Measurements from ENCODE around the gene FADS2.

The FADS2 gene

GRCh38 chr11:61913699-61914395 is 85.7 kb downstream of the FADS2 start:
- in situ Hi-C loops (cut with HindIII; ENCODE audit: low pct_unique_long_range_greater_than_20kb, low sequenced_read_pairs), result no loop called here
- TF ChIP-seq JUND (IDR thresholded peaks at IDR 0.05; ENCODE audit: low read depth), result no peak

DNA sequence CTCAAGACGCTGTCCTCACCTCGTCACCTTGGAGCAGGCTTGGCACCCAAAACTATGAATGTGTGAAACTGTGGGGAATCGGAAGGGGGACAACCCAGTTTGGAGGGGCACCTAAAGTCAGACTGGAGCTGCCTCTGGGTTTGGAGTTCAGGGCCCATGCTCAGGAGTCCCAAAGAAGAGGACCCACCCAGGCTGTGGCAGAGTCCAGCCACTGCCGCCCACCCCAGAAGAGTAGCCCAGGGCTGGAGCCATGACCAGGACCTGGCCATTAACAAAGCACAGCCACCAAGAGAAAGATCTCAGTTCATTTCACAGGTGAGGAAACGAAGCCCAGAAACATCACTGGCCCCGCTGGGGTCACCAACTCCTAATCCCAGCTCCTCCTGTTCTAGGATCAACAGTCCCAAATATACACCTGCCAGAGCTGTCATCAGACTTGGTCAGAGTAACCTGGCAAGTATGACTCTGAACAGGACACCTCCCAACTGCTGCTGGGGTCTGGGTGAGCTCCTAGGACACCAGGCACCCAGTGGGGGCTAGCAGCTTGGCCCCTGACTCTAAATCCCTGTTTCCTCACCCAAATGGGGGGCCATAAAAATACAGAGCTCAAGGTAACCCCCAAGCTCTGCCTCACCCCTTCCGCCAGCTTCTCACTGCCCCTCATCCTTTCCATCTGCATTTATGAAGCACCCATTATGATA is 86.5 kb downstream of the FADS2 start:
- in situ Hi-C loops (cut with HindIII; ENCODE audit: low pct_unique_long_range_greater_than_20kb, low sequenced_read_pairs), result no loop called here
- DNase-seq (ENCODE audit: low read depth in 1 of 2, low spot score in 1 of 2), result no peak
- TF ChIP-seq JUND (IDR thresholded peaks at IDR 0.05; ENCODE audit: low read depth), result no peak

More at GRCh38 chr11:61913699-61914395, 85.7 kb downstream of the FADS2 start:
- no peak for DNase-seq (ENCODE audit: low read depth in 1 of 2, low spot score in 1 of 2)

DNA sequence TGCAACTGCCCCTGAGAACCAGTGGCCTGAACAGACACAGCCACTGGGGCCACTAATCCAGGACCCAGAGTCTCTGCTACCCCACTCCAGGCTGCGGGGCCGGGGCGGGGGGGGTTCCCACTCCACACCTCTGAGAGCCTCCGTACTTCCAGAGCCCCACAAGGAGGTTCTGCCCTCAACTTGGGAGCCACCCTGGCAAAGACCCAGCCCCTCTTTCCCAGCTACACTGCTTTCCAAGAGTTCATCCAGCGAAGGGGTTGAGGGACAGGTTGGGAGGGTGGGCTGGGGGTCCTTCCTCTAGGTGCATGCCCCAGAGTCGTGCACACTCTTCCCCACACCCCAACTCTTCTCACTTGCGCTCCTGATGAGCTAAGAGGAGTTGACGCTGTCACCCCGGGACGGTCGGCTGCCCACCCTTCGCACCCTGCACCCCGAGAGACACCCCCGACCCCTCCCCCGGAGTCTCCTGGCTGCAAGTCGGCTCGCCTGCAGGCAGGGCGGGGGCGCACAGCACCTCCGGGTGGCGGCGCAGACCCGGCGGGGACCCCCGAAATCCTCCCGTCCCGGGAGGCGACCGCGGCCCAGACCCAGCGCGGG is 88.7 kb downstream of the FADS2 start:
- no peak for DNase-seq (ENCODE audit: low read depth in 1 of 2, low spot score in 1 of 2)
- in situ Hi-C loops (cut with HindIII; ENCODE audit: low pct_unique_long_range_greater_than_20kb, low sequenced_read_pairs), result no loop called here
- TF ChIP-seq JUND (IDR thresholded peaks at IDR 0.05; ENCODE audit: low read depth), result no peak
